DMS114 treated with DMSO at 0.1 percent for 48 hours (cell line): ENCODE measurements around the gene GET4.
"Not testable (repeated sequence)": the region's sequence is repeated elsewhere in the genome, so short reads cannot be mapped to it uniquely, and the experiment has no call there.

Experiments
- DNase-seq: peaks from one replicate; lab custom pipeline; 2025; ENCODE audit not compliant: unreplicated experiment; lab: John Stamatoyannopoulos, UW

The GET4 gene

GRCh38 chr7:845091-845490 lies 31.3 kb upstream of the GET4 start:
- DNase-seq: no peak

GRCh38 chr7:845731-846130 lies 30.6 kb upstream of the GET4 start:
- no peak for DNase-seq

- not testable (repeated sequence) for DNase-seq
These were observed 29.2 kb upstream of the GET4 start for GRCh38 chr7:846958-847650.

GRCh38 chr7:847728-848127 lies 28.6 kb upstream of the GET4 start:
- DNase-seq: not testable (repeated sequence)

- no peak for DNase-seq
These were observed 27.2 kb upstream of the GET4 start for GRCh38 chr7:849145-849544.

- DNase-seq: no peak
These were observed 26.6 kb upstream of the GET4 start for GRCh38 chr7:849781-850180.

- DNase-seq: no peak
These were observed 25.1 kb upstream of the GET4 start for GRCh38 chr7:851204-851603.

GRCh38 chr7:853366-854117 lies 22.8 kb upstream of the GET4 start:
- no peak for DNase-seq

GRCh38 chr7:854118-854775 lies 22.1 kb upstream of the GET4 start:
- DNase-seq: no peak

- DNase-seq: no peak
These were observed 20.5 kb upstream of the GET4 start for GRCh38 chr7:855686-856369.

GRCh38 chr7:856444-857095 lies 19.8 kb upstream of the GET4 start:
- DNase-seq: no peak

- no peak for DNase-seq
These were observed 18.7 kb upstream of the GET4 start for GRCh38 chr7:857661-858060.

- no peak for DNase-seq
These were observed 16.9 kb upstream of the GET4 start for GRCh38 chr7:859359-860030.

- DNase-seq: no peak
These were observed 16.2 kb upstream of the GET4 start for GRCh38 chr7:860149-860548.

GRCh38 chr7:861222-861621 lies 15.1 kb upstream of the GET4 start:
- DNase-seq: no peak

GRCh38 chr7:862157-862556 lies 14.2 kb upstream of the GET4 start:
- no peak for DNase-seq

GRCh38 chr7:863106-863505 lies 13.2 kb upstream of the GET4 start:
- DNase-seq: no peak

- DNase-seq: no peak
These were observed 10.4 kb upstream of the GET4 start for GRCh38 chr7:865921-866320.

- no peak for DNase-seq
These were observed 9.4 kb upstream of the GET4 start for GRCh38 chr7:867001-867405.

- DNase-seq: no peak
These were observed 8.8 kb upstream of the GET4 start for GRCh38 chr7:867406-868188.
